GM12878 (cell line): ENCODE measurements around the gene MYO1H. TPM values are rescaled to one million over a fixed set of nuclear protein-coding genes. Genes with fewer than 3 reads are reported as not detected.

Experiments
- CBFB ChIP-seq: IDR thresholded peaks from 2 replicates; pipeline ENCODE4 v1.6.1; 2016; ENCODE audit warnings: antibody characterized with exemption, low read depth
- EP300 ChIP-seq, 2 experiments: fragments of 150-350 bp in 1 of 2; IDR thresholded peaks; 2 replicates each; pipeline ENCODE4 v1.6.1; 2011 to 2012; ENCODE audit warnings: low read depth in 2 of 2, low read length in 2 of 2, borderline replicate concordance in 1 of 2, improper control_type of control experiment in 1 of 2, inconsistent platforms in 1 of 2; ENCODE audit not compliant: control insufficient read depth in 1 of 2
- FOXM1 ChIP-seq: IDR thresholded peaks from 2 replicates; pipeline ENCODE4 v1.6.1; 2012; ENCODE audit warnings: low read depth, mild to moderate bottlenecking, inconsistent platforms, low read length, moderate library complexity
- KDM1A ChIP-seq: fragments of 200-600 bp; sonication (generic); IDR thresholded peaks from 2 replicates; pipeline ENCODE4 v1.6.1; 2016; ENCODE audit warnings: borderline replicate concordance
- MTA3 ChIP-seq: IDR thresholded peaks from 2 replicates; pipeline ENCODE4 v1.6.1; 2012; ENCODE audit warnings: low read length, inconsistent platforms, borderline replicate concordance
- POLR2A ChIP-seq: IDR thresholded peaks from 2 replicates; pipeline ENCODE4 v1.6.1; 2011; ENCODE audit warnings: low read depth, mild to moderate bottlenecking, low read length
- RBBP5 ChIP-seq: fragments of 200-600 bp; sonication (generic); conservative IDR thresholded peaks from 2 replicates; pipeline ENCODE4 v1.6.1; 2016
- RFX5 ChIP-seq: IDR thresholded peaks from 2 replicates; pipeline ENCODE4 v1.6.1; 2011; ENCODE audit warnings: low read depth, low read length, improper control_type of control experiment
- SUPT20H ChIP-seq: IDR thresholded peaks from 2 replicates; pipeline ENCODE4 v1.6.1; 2011; ENCODE audit warnings: low read depth, mild to moderate bottlenecking, low read length, moderate library complexity, borderline replicate concordance; ENCODE audit not compliant: control insufficient read depth
- ZSCAN29 ChIP-seq: fragments of 450-650 bp; IDR thresholded peaks from 2 replicates; pipeline ENCODE4 v1.6.1; 2017; ENCODE audit warnings: mild to moderate bottlenecking, moderate library complexity
- polyA plus RNA-seq, 11 experiments: library from polyadenylated mRNA; depleted of rRNA in 4 of 11; unstranded in 6 of 11; stranded (reverse) in 5 of 11; fragments of >200 nt; fragmentation: Nextera tagmentation in 4 of 11; fragmentation: Illumina TruSeq in 1 of 11; extraction: Ambion mirVana in 4 of 11; extraction: Trizol in 1 of 11; gene quantifications; 1 replicate in 1 of 11; 2 replicates in 10 of 11; pipeline versions ENCODE4 v1.2.1 to v1.2.3, GENCODE V29; 2011 to 2016; ENCODE audit warnings: inconsistent platforms in 2 of 11, missing spikeins in 2 of 11, low read depth in 1 of 11
- total RNA-seq, 4 experiments: library from RNA; depleted of rRNA in 3 of 4; stranded (reverse); fragments of >200 nt in 3 of 4; fragmentation: Illumina TruSeq in 1 of 4; extraction: Trizol in 1 of 4; gene quantifications; 2 replicates each; pipeline versions ENCODE4 v1.2.1 to v1.2.3, GENCODE V29; 2013 to 2021
- TF ChIP-seq, protein P1 (sequence below): fragments of 450-650 bp; formaldehyde crosslinking; IDR thresholded peaks from 2 replicates; pipeline ENCODE4 v1.4.0; 2020; ENCODE audit warnings: mild to moderate bottlenecking, moderate library complexity
- TF ChIP-seq, protein P2 (sequence below): IDR thresholded peaks from 2 replicates; pipeline ENCODE4 v1.6.1; 2011; ENCODE audit warnings: low read depth, mild to moderate bottlenecking, low read length, moderate library complexity, borderline replicate concordance; ENCODE audit errors: extremely low read depth
- TF ChIP-seq, protein P3 (sequence below): fragments of 450-650 bp; IDR thresholded peaks from 2 replicates; pipeline ENCODE4 v1.6.1; 2017; ENCODE audit warnings: mild to moderate bottlenecking, moderate library complexity
- TF ChIP-seq, protein P4 (sequence below): fragments of 450-650 bp; IDR thresholded peaks from 2 replicates; pipeline ENCODE4 v1.6.1; 2017; ENCODE audit warnings: low read depth, mild to moderate bottlenecking, moderate library complexity
- TF ChIP-seq, protein P5 (sequence below): fragments of 450-650 bp; IDR thresholded peaks from 2 replicates; pipeline ENCODE4 v1.6.1; 2016; ENCODE audit warnings: mild to moderate bottlenecking
- TF ChIP-seq, protein P6 (sequence below): fragments of 450-650 bp; formaldehyde crosslinking; IDR thresholded peaks from 2 replicates; pipeline ENCODE4 v1.5.0; 2022; ENCODE audit warnings: mild to moderate bottlenecking, missing genetic modification characterization

The MYO1H gene
- total and polyA plus RNA-seq, 10 of the 15 experiments (the other 5 are each of a cell fraction or from before 2014, with no cell fraction given), result 0.05 TPM; not detected in 9

DNA sequence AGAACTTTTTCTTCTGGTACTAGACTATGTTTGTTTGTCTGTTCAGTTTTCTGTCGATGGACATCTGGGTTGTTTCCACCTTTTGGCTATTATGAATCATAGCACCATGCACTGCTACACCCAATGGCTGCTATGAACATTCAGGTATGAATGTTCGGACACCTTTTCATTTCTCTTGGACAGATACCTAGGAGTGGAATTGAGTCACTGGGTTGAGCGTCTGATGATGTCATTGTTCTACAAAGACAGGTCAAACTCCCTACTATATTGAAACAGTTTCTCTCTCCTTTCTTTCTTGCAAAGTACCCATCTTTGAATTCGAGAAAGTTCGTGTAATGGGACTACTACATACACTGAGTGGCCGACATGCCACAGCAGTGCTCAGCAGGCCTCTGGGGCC lies 84.7 kb downstream of the MYO1H start (continued):
- TF ChIP-seq, protein P1, sequence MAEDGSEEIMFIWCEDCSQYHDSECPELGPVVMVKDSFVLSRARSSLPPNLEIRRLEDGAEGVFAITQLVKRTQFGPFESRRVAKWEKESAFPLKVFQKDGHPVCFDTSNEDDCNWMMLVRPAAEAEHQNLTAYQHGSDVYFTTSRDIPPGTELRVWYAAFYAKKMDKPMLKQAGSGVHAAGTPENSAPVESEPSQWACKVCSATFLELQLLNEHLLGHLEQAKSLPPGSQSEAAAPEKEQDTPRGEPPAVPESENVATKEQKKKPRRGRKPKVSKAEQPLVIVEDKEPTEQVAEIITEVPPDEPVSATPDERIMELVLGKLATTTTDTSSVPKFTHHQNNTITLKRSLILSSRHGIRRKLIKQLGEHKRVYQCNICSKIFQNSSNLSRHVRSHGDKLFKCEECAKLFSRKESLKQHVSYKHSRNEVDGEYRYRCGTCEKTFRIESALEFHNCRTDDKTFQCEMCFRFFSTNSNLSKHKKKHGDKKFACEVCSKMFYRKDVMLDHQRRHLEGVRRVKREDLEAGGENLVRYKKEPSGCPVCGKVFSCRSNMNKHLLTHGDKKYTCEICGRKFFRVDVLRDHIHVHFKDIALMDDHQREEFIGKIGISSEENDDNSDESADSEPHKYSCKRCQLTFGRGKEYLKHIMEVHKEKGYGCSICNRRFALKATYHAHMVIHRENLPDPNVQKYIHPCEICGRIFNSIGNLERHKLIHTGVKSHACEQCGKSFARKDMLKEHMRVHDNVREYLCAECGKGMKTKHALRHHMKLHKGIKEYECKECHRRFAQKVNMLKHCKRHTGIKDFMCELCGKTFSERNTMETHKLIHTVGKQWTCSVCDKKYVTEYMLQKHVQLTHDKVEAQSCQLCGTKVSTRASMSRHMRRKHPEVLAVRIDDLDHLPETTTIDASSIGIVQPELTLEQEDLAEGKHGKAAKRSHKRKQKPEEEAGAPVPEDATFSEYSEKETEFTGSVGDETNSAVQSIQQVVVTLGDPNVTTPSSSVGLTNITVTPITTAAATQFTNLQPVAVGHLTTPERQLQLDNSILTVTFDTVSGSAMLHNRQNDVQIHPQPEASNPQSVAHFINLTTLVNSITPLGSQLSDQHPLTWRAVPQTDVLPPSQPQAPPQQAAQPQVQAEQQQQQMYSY (CRISPR knock-in tag), result no peak
- TF ChIP-seq, protein P2, sequence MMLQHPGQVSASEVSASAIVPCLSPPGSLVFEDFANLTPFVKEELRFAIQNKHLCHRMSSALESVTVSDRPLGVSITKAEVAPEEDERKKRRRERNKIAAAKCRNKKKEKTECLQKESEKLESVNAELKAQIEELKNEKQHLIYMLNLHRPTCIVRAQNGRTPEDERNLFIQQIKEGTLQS, result no peak
- TF ChIP-seq, protein P3, sequence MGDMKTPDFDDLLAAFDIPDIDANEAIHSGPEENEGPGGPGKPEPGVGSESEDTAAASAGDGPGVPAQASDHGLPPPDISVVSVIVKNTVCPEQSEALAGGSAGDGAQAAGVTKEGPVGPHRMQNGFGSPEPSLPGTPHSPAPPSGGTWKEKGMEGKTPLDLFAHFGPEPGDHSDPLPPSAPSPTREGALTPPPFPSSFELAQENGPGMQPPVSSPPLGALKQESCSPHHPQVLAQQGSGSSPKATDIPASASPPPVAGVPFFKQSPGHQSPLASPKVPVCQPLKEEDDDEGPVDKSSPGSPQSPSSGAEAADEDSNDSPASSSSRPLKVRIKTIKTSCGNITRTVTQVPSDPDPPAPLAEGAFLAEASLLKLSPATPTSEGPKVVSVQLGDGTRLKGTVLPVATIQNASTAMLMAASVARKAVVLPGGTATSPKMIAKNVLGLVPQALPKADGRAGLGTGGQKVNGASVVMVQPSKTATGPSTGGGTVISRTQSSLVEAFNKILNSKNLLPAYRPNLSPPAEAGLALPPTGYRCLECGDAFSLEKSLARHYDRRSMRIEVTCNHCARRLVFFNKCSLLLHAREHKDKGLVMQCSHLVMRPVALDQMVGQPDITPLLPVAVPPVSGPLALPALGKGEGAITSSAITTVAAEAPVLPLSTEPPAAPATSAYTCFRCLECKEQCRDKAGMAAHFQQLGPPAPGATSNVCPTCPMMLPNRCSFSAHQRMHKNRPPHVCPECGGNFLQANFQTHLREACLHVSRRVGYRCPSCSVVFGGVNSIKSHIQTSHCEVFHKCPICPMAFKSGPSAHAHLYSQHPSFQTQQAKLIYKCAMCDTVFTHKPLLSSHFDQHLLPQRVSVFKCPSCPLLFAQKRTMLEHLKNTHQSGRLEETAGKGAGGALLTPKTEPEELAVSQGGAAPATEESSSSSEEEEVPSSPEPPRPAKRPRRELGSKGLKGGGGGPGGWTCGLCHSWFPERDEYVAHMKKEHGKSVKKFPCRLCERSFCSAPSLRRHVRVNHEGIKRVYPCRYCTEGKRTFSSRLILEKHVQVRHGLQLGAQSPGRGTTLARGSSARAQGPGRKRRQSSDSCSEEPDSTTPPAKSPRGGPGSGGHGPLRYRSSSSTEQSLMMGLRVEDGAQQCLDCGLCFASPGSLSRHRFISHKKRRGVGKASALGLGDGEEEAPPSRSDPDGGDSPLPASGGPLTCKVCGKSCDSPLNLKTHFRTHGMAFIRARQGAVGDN, result no peak
- TF ChIP-seq MTA3, result no peak
- TF ChIP-seq RBBP5, result no peak
- no peak for TF ChIP-seq SUPT20H
- TF ChIP-seq, protein P4, sequence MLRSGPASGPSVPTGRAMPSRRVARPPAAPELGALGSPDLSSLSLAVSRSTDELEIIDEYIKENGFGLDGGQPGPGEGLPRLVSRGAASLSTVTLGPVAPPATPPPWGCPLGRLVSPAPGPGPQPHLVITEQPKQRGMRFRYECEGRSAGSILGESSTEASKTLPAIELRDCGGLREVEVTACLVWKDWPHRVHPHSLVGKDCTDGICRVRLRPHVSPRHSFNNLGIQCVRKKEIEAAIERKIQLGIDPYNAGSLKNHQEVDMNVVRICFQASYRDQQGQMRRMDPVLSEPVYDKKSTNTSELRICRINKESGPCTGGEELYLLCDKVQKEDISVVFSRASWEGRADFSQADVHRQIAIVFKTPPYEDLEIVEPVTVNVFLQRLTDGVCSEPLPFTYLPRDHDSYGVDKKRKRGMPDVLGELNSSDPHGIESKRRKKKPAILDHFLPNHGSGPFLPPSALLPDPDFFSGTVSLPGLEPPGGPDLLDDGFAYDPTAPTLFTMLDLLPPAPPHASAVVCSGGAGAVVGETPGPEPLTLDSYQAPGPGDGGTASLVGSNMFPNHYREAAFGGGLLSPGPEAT, result no peak
- TF ChIP-seq, protein P5, sequence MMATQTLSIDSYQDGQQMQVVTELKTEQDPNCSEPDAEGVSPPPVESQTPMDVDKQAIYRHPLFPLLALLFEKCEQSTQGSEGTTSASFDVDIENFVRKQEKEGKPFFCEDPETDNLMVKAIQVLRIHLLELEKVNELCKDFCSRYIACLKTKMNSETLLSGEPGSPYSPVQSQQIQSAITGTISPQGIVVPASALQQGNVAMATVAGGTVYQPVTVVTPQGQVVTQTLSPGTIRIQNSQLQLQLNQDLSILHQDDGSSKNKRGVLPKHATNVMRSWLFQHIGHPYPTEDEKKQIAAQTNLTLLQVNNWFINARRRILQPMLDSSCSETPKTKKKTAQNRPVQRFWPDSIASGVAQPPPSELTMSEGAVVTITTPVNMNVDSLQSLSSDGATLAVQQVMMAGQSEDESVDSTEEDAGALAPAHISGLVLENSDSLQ, result no peak
- TF ChIP-seq, protein P6, sequence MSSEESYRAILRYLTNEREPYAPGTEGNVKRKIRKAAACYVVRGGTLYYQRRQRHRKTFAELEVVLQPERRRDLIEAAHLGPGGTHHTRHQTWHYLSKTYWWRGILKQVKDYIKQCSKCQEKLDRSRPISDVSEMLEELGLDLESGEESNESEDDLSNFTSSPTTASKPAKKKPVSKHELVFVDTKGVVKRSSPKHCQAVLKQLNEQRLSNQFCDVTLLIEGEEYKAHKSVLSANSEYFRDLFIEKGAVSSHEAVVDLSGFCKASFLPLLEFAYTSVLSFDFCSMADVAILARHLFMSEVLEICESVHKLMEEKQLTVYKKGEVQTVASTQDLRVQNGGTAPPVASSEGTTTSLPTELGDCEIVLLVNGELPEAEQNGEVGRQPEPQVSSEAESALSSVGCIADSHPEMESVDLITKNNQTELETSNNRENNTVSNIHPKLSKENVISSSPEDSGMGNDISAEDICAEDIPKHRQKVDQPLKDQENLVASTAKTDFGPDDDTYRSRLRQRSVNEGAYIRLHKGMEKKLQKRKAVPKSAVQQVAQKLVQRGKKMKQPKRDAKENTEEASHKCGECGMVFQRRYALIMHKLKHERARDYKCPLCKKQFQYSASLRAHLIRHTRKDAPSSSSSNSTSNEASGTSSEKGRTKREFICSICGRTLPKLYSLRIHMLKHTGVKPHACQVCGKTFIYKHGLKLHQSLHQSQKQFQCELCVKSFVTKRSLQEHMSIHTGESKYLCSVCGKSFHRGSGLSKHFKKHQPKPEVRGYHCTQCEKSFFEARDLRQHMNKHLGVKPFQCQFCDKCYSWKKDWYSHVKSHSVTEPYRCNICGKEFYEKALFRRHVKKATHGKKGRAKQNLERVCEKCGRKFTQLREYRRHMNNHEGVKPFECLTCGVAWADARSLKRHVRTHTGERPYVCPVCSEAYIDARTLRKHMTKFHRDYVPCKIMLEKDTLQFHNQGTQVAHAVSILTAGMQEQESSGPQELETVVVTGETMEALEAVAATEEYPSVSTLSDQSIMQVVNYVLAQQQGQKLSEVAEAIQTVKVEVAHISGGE (CRISPR knock-in tag), result no peak
- TF ChIP-seq ZSCAN29, result no peak
- TF ChIP-seq CBFB, result no peak
- no peak for TF ChIP-seq FOXM1
- TF ChIP-seq RFX5, result no peak
- no peak for TF ChIP-seq EP300 (IDR thresholded peaks at IDR 0.05; ENCODE audit: borderline replicate concordance in 1 of 2, control insufficient read depth in 1 of 2, low read depth in 2 of 2, low read length in 2 of 2)
- no peak for TF ChIP-seq KDM1A
- TF ChIP-seq POLR2A, result no peak
